ENCODE measurements around the gene NOP53. TPM values are rescaled to one million over a fixed set of nuclear protein-coding genes. Genes with fewer than 3 reads are reported as not detected.

NOP53 gene
- total and polyA plus RNA-seq, 2 of the 4 experiments (the other 2 are of a cell fraction), result 59.5 to 83.2 TPM

DNA sequence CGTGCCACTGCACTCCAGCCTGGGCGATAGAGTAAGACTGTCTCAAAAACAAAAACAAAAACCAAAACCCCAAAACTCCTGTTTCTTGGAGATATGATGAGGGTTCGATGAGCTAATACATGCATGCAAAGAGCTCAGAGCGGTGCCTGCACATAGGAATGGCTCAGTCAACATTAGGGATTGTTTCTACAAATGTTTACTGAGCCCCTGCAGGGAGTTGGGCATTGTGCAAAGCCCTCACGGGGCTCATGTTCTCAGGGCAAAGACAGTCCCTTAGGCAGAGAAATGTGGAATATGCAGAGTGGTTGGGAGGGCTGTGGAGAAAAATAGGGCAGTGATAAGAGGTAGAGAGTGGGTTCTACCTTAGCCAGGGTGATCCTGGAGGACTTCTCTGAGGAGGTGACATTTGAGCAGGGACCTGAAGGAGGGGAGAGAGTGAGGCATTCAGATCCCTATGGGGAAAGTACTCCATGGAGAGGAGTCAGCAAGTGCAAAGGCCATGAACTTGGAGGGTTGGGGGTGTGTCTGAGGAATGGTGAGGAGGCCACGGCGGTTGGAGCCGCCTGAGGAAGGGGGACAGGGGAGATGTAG lies 33.6 kb upstream of the NOP53 start (continued):
- TF ChIP-seq, protein P1, sequence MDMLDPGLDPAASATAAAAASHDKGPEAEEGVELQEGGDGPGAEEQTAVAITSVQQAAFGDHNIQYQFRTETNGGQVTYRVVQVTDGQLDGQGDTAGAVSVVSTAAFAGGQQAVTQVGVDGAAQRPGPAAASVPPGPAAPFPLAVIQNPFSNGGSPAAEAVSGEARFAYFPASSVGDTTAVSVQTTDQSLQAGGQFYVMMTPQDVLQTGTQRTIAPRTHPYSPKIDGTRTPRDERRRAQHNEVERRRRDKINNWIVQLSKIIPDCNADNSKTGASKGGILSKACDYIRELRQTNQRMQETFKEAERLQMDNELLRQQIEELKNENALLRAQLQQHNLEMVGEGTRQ (IDR thresholded peaks at IDR 0.05; ENCODE audit: low read depth, low read length), result no peak
- TF ChIP-seq RFX5 (IDR thresholded peaks at IDR 0.05; ENCODE audit: low read depth, low read length) (no peak), MAZ (IDR thresholded peaks at IDR 0.05; ENCODE audit: borderline replicate concordance, low read depth, low read length) (no peak), POLR2A (IDR thresholded peaks at IDR 0.05; ENCODE audit: low read depth, low read length) (no peak), RAD21 (IDR thresholded peaks at IDR 0.05; ENCODE audit: low read length) (no peak)

Data from IMR-90 (cell line).